Muscle layer of duodenum (tissue), 2 donors: ENCODE measurements around the gene PAK1.

ENCODE experiments used
- H3K27ac ChIP-seq: one replicate; pipeline ENCODE4 v1.7.0; 2013; ENCODE audit warnings: mild to moderate bottlenecking, low read length
- H3K27me3 ChIP-seq: one replicate; pipeline ENCODE4 v1.7.0; 2013; ENCODE audit warnings: low read depth, mild to moderate bottlenecking, control low read depth, low read length
- H3K36me3 ChIP-seq, 2 donors: one replicate each; pipeline ENCODE4 v1.7.0; 2013; ENCODE audit warnings: low read length in 2 of 2, control low read depth in 1 of 2, mild to moderate bottlenecking in 1 of 2; ENCODE audit not compliant: insufficient read depth in 2 of 2, control insufficient read depth in 1 of 2
- H3K4me1 ChIP-seq, 2 donors: one replicate each; pipeline ENCODE4 v1.7.0; 2013; ENCODE audit warnings: low read length in 2 of 2, mild to moderate bottlenecking in 2 of 2, control low read depth in 1 of 2, moderate library complexity in 1 of 2; ENCODE audit not compliant: insufficient read depth in 2 of 2, control insufficient read depth in 1 of 2
- H3K4me3 ChIP-seq, 2 donors: one replicate each; pipeline ENCODE4 v1.7.0; 2013; ENCODE audit warnings: low read length in 2 of 2, low read depth in 1 of 2, mild to moderate bottlenecking in 1 of 2
- H3K9me3 ChIP-seq, 2 donors: one replicate each; pipeline ENCODE4 v1.7.0; 2013; ENCODE audit warnings: low read length in 2 of 2, control low read depth in 1 of 2, mild to moderate bottlenecking in 1 of 2; ENCODE audit not compliant: control insufficient read depth in 1 of 2
- donor health status: healthy.

Gene PAK1

GRCh38 chr11:77435972-77436371 is 37.9 kb downstream of the PAK1 start:
- no peaks in the 10 kb centered on the region for H3K9me3 ChIP-seq
- H3K27ac ChIP-seq = no peak overlapping the region
- no peaks in the 10 kb centered on the region for H3K4me1 ChIP-seq
- H3K4me3 ChIP-seq = no peak overlapping the region
- H3K27me3 ChIP-seq = no peaks in the 10 kb centered on the region
- H3K36me3 ChIP-seq = no peaks in the 10 kb centered on the region

- Histone ChIP-seq H3K27me3 (no peaks in the 10 kb centered on the region), H3K4me1 (no peaks in the 10 kb centered on the region), H3K27ac (no peak overlapping the region), H3K4me3 (no peak overlapping the region), H3K36me3 (no peaks in the 10 kb centered on the region), H3K9me3 (no peaks in the 10 kb centered on the region)
Measured at GRCh38 chr11:77431813-77432212, 42.1 kb downstream of the PAK1 start.

- Histone ChIP-seq H3K27me3 (no peaks in the 10 kb centered on the region), H3K27ac (no peak overlapping the region), H3K9me3 (no peaks in the 10 kb centered on the region), H3K36me3 (no peaks in the 10 kb centered on the region), H3K4me1 (no peaks in the 10 kb centered on the region), H3K4me3 (no peak overlapping the region)
Measured at GRCh38 chr11:77428598-77428997, 45.3 kb downstream of the PAK1 start.

GRCh38 chr11:77425346-77425745 is 48.5 kb downstream of the PAK1 start:
- H3K27ac ChIP-seq = no peak overlapping the region
- no peaks in the 10 kb centered on the region for H3K27me3 ChIP-seq
- H3K9me3 ChIP-seq = no peaks in the 10 kb centered on the region
- H3K4me3 ChIP-seq = no peak overlapping the region
- H3K4me1 ChIP-seq = no peaks in the 10 kb centered on the region
- no peaks in the 10 kb centered on the region for H3K36me3 ChIP-seq

- H3K27me3 ChIP-seq = no peaks in the 10 kb centered on the region
- H3K36me3 ChIP-seq = no peaks in the 10 kb centered on the region
- no peak overlapping the region for H3K27ac ChIP-seq
- no peaks in the 10 kb centered on the region for H3K9me3 ChIP-seq
- no peaks in the 10 kb centered on the region for H3K4me1 ChIP-seq
- H3K4me3 ChIP-seq = no peak overlapping the region
Measured at GRCh38 chr11:77424644-77425043, 49.2 kb downstream of the PAK1 start.

GRCh38 chr11:77423624-77424023 is 50.3 kb downstream of the PAK1 start:
- no peaks in the 10 kb centered on the region for H3K27me3 ChIP-seq
- peaks cover 0 to 4% of the 10 kb centered on the region in 2 donors for H3K4me1 ChIP-seq
- no peak overlapping the region for H3K27ac ChIP-seq
- no peaks in the 10 kb centered on the region for H3K36me3 ChIP-seq
- H3K9me3 ChIP-seq = no peaks in the 10 kb centered on the region
- H3K4me3 ChIP-seq = no peak overlapping the region

GRCh38 chr11:77422687-77423086 is 51.2 kb downstream of the PAK1 start:
- no peaks in the 10 kb centered on the region for H3K27me3 ChIP-seq
- H3K36me3 ChIP-seq = no peaks in the 10 kb centered on the region
- no peaks in the 10 kb centered on the region for H3K9me3 ChIP-seq
- no peak overlapping the region for H3K27ac ChIP-seq
- no peak overlapping the region for H3K4me3 ChIP-seq
- H3K4me1 ChIP-seq = peaks cover 0 to 7% of the 10 kb centered on the region in 2 donors

GRCh38 chr11:77421041-77421723 is 52.7 kb downstream of the PAK1 start:
- H3K4me3 ChIP-seq = no peak overlapping the region
- no peak overlapping the region for H3K27ac ChIP-seq
- no peaks in the 10 kb centered on the region for H3K9me3 ChIP-seq
- H3K27me3 ChIP-seq = no peaks in the 10 kb centered on the region
- H3K4me1 ChIP-seq = peaks cover 0 to 7% of the 10 kb centered on the region in 2 donors
- H3K36me3 ChIP-seq = no peaks in the 10 kb centered on the region

GRCh38 chr11:77418971-77419597 is 54.8 kb downstream of the PAK1 start:
- no peaks in the 10 kb centered on the region for H3K9me3 ChIP-seq
- no peak overlapping the region for H3K4me3 ChIP-seq
- H3K27me3 ChIP-seq = no peaks in the 10 kb centered on the region
- H3K4me1 ChIP-seq = peaks cover 0 to 7% of the 10 kb centered on the region in 2 donors
- no peaks in the 10 kb centered on the region for H3K36me3 ChIP-seq
- no peak overlapping the region for H3K27ac ChIP-seq

- Histone ChIP-seq H3K36me3 (no peaks in the 10 kb centered on the region), H3K9me3 (no peaks in the 10 kb centered on the region), H3K27ac (no peak overlapping the region), H3K27me3 (no peaks in the 10 kb centered on the region), H3K4me1 (peaks cover 0 to 7% of the 10 kb centered on the region in 2 donors), H3K4me3 (no peak overlapping the region)
Measured at GRCh38 chr11:77418155-77418970, 55.5 kb downstream of the PAK1 start.

GRCh38 chr11:77416357-77416756 is 57.5 kb downstream of the PAK1 start:
- Histone ChIP-seq H3K27ac (no peak overlapping the region), H3K36me3 (no peaks in the 10 kb centered on the region), H3K9me3 (no peaks in the 10 kb centered on the region), H3K4me3 (no peak overlapping the region), H3K27me3 (no peaks in the 10 kb centered on the region), H3K4me1 (peaks cover 6 to 7% of the 10 kb centered on the region in 2 donors)
